Fibroblast of skin of right biceps (primary cell): ENCODE results near the gene TRIM63.
A peak's percentile ranks its signal among the peaks of the same experiment; 100 is the strongest.

Source experiments
- DNase-seq: peaks from one replicate; pipeline ENCODE4 v3.0.0-alpha.2; 2013

TRIM63 gene

GRCh38 chr1:26015358-26015757 is 52.1 kb downstream of the TRIM63 start:
- peak; percentile 75 for DNase-seq

GRCh38 chr1:26014179-26014578 is 53.3 kb downstream of the TRIM63 start:
- DNase-seq: no peak

GRCh38 chr1:26012864-26013263 is 54.6 kb downstream of the TRIM63 start:
- DNase-seq: no peak

DNA sequence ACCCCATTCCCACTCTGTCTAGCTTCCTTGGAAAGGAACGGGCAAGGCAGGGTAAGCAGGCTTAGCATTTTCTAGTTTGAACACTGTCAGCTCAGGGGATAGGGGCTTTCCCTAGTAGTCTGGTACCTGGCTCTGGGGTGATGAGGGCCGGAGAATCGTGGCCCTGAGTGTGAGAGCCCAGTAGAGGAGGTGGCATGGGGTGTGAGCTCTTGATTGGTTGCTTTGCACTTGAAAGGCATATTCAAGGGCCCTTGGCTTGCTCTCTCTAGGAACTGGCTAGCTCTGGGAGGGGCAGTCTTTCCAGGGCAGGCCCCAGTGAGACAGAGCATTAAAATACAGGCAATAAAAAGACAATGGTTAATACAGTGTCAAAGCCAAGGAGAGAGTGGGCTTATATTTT is 56.6 kb downstream of the TRIM63 start:
- no peak for DNase-seq

GRCh38 chr1:26009796-26010447 is 57.5 kb downstream of the TRIM63 start:
- DNase-seq: no peak

GRCh38 chr1:26006710-26007109 is 60.7 kb downstream of the TRIM63 start:
- DNase-seq: no peak

DNA sequence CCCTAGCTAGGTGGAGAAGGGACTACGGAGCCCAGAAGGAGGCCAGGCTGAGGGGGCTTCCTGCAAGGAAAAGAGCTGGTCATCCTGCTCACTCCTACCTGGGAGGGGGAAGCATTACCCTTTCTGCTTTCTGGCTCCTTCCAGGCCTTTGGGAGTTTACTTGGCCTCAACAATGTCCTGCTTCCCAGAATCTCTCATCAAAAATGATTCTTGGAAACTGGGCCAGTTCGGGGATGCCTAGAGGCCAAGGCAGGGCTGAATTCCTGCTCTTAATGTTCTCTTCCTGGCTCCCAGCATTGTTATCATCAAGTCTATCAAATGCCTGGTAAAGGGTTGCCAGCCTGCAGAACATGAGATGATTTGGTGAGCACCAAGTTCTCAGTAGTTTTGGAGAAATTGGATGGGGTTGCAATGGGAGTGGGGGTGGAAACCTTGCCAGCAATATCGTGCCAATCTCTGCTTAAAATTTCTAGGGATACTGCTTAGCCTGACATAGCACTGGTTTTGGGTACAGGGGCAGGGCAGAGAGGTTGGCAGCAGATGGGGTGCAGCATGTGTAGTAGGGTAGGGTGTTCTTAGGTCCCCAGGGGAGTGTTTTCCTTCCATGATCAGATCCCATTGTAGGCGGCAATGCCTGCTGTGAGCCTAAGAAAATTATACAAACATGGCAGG is 61.9 kb downstream of the TRIM63 start:
- DNase-seq: no peak

- no peak for DNase-seq
Observed at GRCh38 chr1:26003756-26004155, 63.7 kb downstream of the TRIM63 start.

DNA sequence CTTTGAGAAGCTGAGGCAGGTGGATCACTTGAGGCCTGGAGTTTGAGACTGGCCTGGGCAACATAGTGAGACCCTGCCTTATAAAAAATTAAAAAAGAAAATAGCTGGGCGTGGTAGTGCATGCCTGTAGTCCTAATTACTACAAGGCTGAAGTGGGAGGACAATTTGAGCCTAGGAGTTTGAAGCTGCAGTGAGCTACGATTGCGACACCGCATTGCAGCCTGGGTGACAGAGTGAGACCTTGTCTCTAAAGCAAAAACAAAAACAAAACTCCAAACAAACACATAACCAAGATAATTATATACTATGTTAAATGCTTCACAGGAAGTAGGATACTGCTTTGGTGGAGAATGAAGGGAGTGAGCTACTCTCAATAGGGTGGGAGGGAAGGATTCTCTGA is 64.2 kb downstream of the TRIM63 start:
- DNase-seq: no peak
